ENCODE results near the gene TAS2R1. TPM values are rescaled to one million over a fixed set of nuclear protein-coding genes. Genes with fewer than 3 reads are reported as not detected.
"Not testable (repeated sequence)": the region's sequence is repeated elsewhere in the genome, so short reads cannot be mapped to it uniquely, and the experiment has no call there.

TAS2R1 gene
- total and polyA plus RNA-seq, 2 donors (not counting 1 experiment from before 2014, with no cell fraction given), result not detected

DNA sequence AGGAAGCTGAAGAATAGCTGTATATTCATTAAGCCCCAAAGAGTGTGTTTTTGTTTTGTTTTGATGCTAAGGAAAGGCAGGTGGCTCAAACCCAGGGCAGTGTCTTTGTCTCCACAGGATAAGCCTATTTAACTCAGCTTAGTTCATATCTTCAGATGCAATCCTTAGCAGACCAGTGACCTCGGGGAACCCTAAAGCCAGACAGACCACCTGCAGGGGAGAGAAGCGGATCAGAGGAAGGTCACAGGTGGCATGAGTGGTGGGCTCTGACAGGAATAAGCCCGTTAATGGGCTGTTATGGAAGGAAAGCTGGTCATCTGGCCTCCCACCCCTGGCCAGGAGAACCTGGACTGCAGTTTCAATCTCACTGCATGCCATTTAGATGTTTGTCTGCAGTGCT is 30.8 kb downstream of the TAS2R1 start:
- no peak for TF ChIP-seq EZH2 (IDR thresholded peaks at IDR 0.05; ENCODE audit: borderline replicate concordance, insufficient read depth, low read depth, low read length, poor library complexity, severe bottlenecking)
- TF ChIP-seq, protein P1, sequence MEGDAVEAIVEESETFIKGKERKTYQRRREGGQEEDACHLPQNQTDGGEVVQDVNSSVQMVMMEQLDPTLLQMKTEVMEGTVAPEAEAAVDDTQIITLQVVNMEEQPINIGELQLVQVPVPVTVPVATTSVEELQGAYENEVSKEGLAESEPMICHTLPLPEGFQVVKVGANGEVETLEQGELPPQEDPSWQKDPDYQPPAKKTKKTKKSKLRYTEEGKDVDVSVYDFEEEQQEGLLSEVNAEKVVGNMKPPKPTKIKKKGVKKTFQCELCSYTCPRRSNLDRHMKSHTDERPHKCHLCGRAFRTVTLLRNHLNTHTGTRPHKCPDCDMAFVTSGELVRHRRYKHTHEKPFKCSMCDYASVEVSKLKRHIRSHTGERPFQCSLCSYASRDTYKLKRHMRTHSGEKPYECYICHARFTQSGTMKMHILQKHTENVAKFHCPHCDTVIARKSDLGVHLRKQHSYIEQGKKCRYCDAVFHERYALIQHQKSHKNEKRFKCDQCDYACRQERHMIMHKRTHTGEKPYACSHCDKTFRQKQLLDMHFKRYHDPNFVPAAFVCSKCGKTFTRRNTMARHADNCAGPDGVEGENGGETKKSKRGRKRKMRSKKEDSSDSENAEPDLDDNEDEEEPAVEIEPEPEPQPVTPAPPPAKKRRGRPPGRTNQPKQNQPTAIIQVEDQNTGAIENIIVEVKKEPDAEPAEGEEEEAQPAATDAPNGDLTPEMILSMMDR (IDR thresholded peaks at IDR 0.05), result no peak
- Mint-ChIP-seq H3K27ac (no peak overlapping the region), H3K4me3 (no peak overlapping the region), H3K9me3 (ENCODE audit: insufficient read depth) (no peaks in the 10 kb centered on the region), H3K4me1 (no peaks in the 10 kb centered on the region), H3K27me3 (no peaks in the 10 kb centered on the region)
- 64% methylated on average over 2 of the region's 3 CpGs for WGBS (ENCODE audit: insufficient coverage)
- Histone ChIP-seq H3K27me3 (replicated peaks in 1 of 4; ENCODE audit: control extremely low read depth in 1 of 4, control insufficient read depth in 3 of 4, insufficient read depth in 4 of 4, low read length in 3 of 4) (no peaks in the 10 kb centered on the region), H3K36me3 (replicated peaks in 1 of 2; ENCODE audit: control extremely low read depth in 1 of 2, control insufficient read depth in 1 of 2, extremely low read depth in 1 of 2, insufficient read depth in 2 of 2, low read length in 1 of 2) (no peaks in the 10 kb centered on the region), H3K9me3 (ENCODE audit: control extremely low read depth in 1 of 3, control insufficient read depth in 2 of 3, insufficient read depth in 1 of 3, low read length in 2 of 3) (peaks cover 0 to 7% (median 0%) of the 10 kb centered on the region in 3 donors), H3K27ac (ENCODE audit: low read length in 2 of 2) (no peak overlapping the region), H3K9ac (ENCODE audit: low read length) (no peak overlapping the region), H3K4me1 (ENCODE audit: control insufficient read depth in 2 of 2, insufficient read depth in 2 of 2, low read length in 2 of 2) (no peaks in the 10 kb centered on the region), H3K79me2 (ENCODE audit: control insufficient read depth, insufficient read depth, low read length) (no peaks in the 10 kb centered on the region), H3K4me3 (ENCODE audit: control extremely low read depth in 1 of 5, extremely low read depth in 1 of 5, insufficient read depth in 1 of 5, low read depth in 2 of 5, low read length in 4 of 5) (no peak overlapping the region), H4K20me1 (ENCODE audit: control insufficient read depth, insufficient read depth, low read length, poor library complexity, severe bottlenecking) (no peaks in the 10 kb centered on the region), H3K4me2 (replicated peaks; ENCODE audit: low read depth, low read length, poor library complexity, severe bottlenecking) (no peak overlapping the region), H2AFZ (ENCODE audit: insufficient read depth, low read depth, low read length, poor library complexity, severe bottlenecking) (no peak overlapping the region)
- intact Hi-C loops (cut with micrococcal nuclease), result no loop called here
- ATAC-seq (ENCODE audit: low read depth) (no peak), DNase-seq (no peak)
- ChIA-PET POLR2A (no interaction called here), CTCF (no interaction called here)

DNA sequence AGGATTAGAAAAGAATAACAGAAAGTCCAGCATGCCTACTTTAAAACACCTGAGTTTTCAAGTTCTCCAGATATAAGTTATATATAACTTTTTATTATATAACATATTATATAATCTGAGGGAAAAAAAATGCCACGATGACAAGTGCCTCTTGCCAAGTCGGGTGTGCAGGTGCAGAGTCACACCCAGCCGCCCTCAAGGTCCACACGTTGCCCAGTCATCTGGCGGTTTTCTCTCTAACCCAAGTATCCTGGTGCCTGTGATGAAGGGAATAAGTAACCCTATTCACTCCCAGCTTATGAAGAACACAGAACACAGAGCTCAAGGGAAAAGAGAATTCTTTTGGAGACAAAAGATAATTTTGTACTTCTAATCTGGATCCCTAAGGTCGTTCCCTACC is 31.8 kb downstream of the TAS2R1 start:
- DNase-seq; intact Hi-C loops (cut with micrococcal nuclease); POLR2A ChIA-PET: not testable (repeated sequence)

GRCh38 chr5:9597322-9597721 is 32.8 kb downstream of the TAS2R1 start:
- H3K27me3 ChIP-seq (replicated peaks in 1 of 4; ENCODE audit: control extremely low read depth in 1 of 4, control insufficient read depth in 3 of 4, insufficient read depth in 4 of 4, low read length in 3 of 4); DNase-seq; H3K4me3 ChIP-seq (ENCODE audit: control extremely low read depth in 1 of 5, extremely low read depth in 1 of 5, insufficient read depth in 1 of 5, low read depth in 2 of 5, low read length in 4 of 5); H3K4me2 ChIP-seq (replicated peaks; ENCODE audit: low read depth, low read length, poor library complexity, severe bottlenecking); H3K79me2 ChIP-seq (ENCODE audit: control insufficient read depth, insufficient read depth, low read length); H3K9me3 ChIP-seq (ENCODE audit: control extremely low read depth in 1 of 3, control insufficient read depth in 2 of 3, insufficient read depth in 1 of 3, low read length in 2 of 3); H3K27ac Mint-ChIP-seq; H3K9ac ChIP-seq (ENCODE audit: low read length); H2AFZ ChIP-seq (ENCODE audit: insufficient read depth, low read depth, low read length, poor library complexity, severe bottlenecking); intact Hi-C loops (cut with micrococcal nuclease); H3K9me3 Mint-ChIP-seq (ENCODE audit: insufficient read depth); ATAC-seq (ENCODE audit: low read depth); CTCF ChIA-PET; H4K20me1 ChIP-seq (ENCODE audit: control insufficient read depth, insufficient read depth, low read length, poor library complexity, severe bottlenecking); H3K36me3 ChIP-seq (replicated peaks in 1 of 2; ENCODE audit: control extremely low read depth in 1 of 2, control insufficient read depth in 1 of 2, extremely low read depth in 1 of 2, insufficient read depth in 2 of 2, low read length in 1 of 2); POLR2A ChIA-PET; H3K27ac ChIP-seq (ENCODE audit: low read length in 2 of 2); H3K4me1 ChIP-seq (ENCODE audit: control insufficient read depth in 2 of 2, insufficient read depth in 2 of 2, low read length in 2 of 2); H3K27me3 Mint-ChIP-seq; H3K4me1 Mint-ChIP-seq; H3K4me3 Mint-ChIP-seq: not testable (repeated sequence)
- 91% methylated on average over 4 of the region's 7 CpGs for WGBS (ENCODE audit: insufficient coverage)

More for the DNA sequence above, 31.8 kb downstream of the TAS2R1 start:
- CTCF ChIA-PET; ATAC-seq (ENCODE audit: low read depth); H3K4me3 Mint-ChIP-seq; H3K9me3 ChIP-seq (ENCODE audit: control extremely low read depth in 1 of 3, control insufficient read depth in 2 of 3, insufficient read depth in 1 of 3, low read length in 2 of 3); H3K27ac Mint-ChIP-seq; H2AFZ ChIP-seq (ENCODE audit: insufficient read depth, low read depth, low read length, poor library complexity, severe bottlenecking); H3K27me3 Mint-ChIP-seq; H3K9ac ChIP-seq (ENCODE audit: low read length); H3K9me3 Mint-ChIP-seq (ENCODE audit: insufficient read depth); H3K4me3 ChIP-seq (ENCODE audit: control extremely low read depth in 1 of 5, extremely low read depth in 1 of 5, insufficient read depth in 1 of 5, low read depth in 2 of 5, low read length in 4 of 5); H3K36me3 ChIP-seq (replicated peaks in 1 of 2; ENCODE audit: control extremely low read depth in 1 of 2, control insufficient read depth in 1 of 2, extremely low read depth in 1 of 2, insufficient read depth in 2 of 2, low read length in 1 of 2); H3K79me2 ChIP-seq (ENCODE audit: control insufficient read depth, insufficient read depth, low read length); H3K27me3 ChIP-seq (replicated peaks in 1 of 4; ENCODE audit: control extremely low read depth in 1 of 4, control insufficient read depth in 3 of 4, insufficient read depth in 4 of 4, low read length in 3 of 4); H3K27ac ChIP-seq (ENCODE audit: low read length in 2 of 2); H3K4me2 ChIP-seq (replicated peaks; ENCODE audit: low read depth, low read length, poor library complexity, severe bottlenecking); H3K4me1 ChIP-seq (ENCODE audit: control insufficient read depth in 2 of 2, insufficient read depth in 2 of 2, low read length in 2 of 2); H4K20me1 ChIP-seq (ENCODE audit: control insufficient read depth, insufficient read depth, low read length, poor library complexity, severe bottlenecking); H3K4me1 Mint-ChIP-seq: not testable (repeated sequence)
- no CpG with 5 or more reads among the region's 6 CpGs for WGBS (ENCODE audit: insufficient coverage)
